BE2C (cell line): ENCODE data around the gene OR1F1.

Experiments used
- DNase-seq: peaks from one replicate; pipeline ENCODE4 v3.0.0-alpha.2; 2020
- H3K27me3 ChIP-seq: fragments of 250-450 bp; sonication (Bioruptor Pico); 2 replicates; pipeline ENCODE4 v1.5.1; 2020; ENCODE audit warnings: mild to moderate bottlenecking
- H3K36me3 ChIP-seq: fragments of 250-450 bp; sonication (Bioruptor Pico); 2 replicates; pipeline ENCODE4 v1.5.1; 2020; ENCODE audit warnings: mild to moderate bottlenecking
- H3K4me1 ChIP-seq: fragments of 250-450 bp; sonication (Bioruptor Pico); 2 replicates; pipeline ENCODE4 v1.5.1; 2020
- H3K4me3 ChIP-seq: 2 replicates; pipeline ENCODE4 v1.5.1; 2011; ENCODE audit warnings: low read depth, low read length
- H3K9me3 ChIP-seq: fragments of 250-450 bp; sonication (Bioruptor Pico); 2 replicates; pipeline ENCODE4 v1.5.1; 2020
- CTCF ChIP-seq: IDR thresholded peaks from 2 replicates; pipeline ENCODE4 v1.5.1; 2012; ENCODE audit warnings: mild to moderate bottlenecking, low read depth, low read length

Gene OR1F1

DNA sequence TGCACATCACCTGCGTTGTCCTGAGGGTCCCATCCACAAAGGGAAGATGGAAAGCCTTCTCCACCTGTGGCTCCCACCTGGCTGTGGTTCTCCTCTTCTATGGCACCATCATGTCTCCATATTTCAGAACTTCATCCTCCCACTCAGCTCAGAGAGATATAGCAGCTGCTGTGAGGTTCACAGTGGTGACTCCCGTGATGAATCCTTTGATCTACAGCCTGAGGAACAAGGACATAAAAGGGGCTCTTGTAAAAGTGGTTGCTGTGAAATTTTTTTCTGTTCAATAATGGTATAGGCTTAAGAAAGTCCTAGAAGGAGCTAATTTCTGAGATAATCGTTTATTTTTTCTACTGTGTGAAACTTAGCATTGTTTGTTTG lies 28.2 kb downstream of the OR1F1 start:
- H3K4me1 ChIP-seq: no peaks in the 10 kb centered on the region
- H3K36me3 ChIP-seq: no peaks in the 10 kb centered on the region
- no peak overlapping the region for H3K4me3 ChIP-seq
- H3K9me3 ChIP-seq: no peaks in the 10 kb centered on the region
- no peak for TF ChIP-seq CTCF
- H3K27me3 ChIP-seq: peaks cover 37% of the 10 kb centered on the region
- no peak for DNase-seq

- peaks cover 18% of the 10 kb centered on the region for H3K36me3 ChIP-seq
- no peaks in the 10 kb centered on the region for H3K4me1 ChIP-seq
- no peak overlapping the region for H3K4me3 ChIP-seq
- no peak for DNase-seq
- no peak for TF ChIP-seq CTCF
- no peaks in the 10 kb centered on the region for H3K9me3 ChIP-seq
- peaks cover 23% of the 10 kb centered on the region for H3K27me3 ChIP-seq
Measured at GRCh38 chr16:3220839-3221238, 32.8 kb downstream of the OR1F1 start.

DNA sequence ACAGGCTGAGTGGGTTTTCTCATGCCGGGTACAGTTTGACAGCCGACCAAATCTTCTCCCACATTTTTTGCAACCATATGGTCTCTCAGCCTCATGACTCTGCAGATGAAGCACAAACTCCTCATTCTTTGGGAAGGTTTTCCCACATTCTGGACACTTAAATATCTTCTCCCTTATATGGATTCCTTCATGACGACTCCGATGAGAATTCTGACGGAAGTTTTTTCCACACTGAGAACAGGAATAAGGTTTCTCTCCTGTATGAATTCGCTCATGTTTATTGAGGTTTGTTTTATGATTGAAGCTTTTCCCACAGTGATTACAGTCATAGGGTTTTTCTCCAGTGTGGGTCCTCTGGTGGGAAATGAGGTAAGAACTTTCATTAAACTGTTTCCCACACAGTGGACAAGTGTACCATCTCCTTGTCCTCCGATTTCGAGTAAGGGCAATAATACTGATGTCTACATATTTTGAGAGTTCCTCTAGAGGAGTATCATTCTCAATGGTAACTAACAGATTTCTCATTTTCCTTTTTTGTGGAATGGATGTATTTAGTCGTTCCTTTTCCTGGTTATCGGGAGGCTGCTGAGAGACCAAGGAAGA lies 36.0 kb downstream of the OR1F1 start:
- peaks cover 34% of the 10 kb centered on the region for H3K36me3 ChIP-seq
- no peak overlapping the region for H3K4me3 ChIP-seq
- no peak for TF ChIP-seq CTCF
- DNase-seq: no peak
- no peaks in the 10 kb centered on the region for H3K4me1 ChIP-seq
- H3K27me3 ChIP-seq: no peaks in the 10 kb centered on the region
- H3K9me3 ChIP-seq: no peaks in the 10 kb centered on the region

GRCh38 chr16:3234543-3234856 lies 46.5 kb downstream of the OR1F1 start:
- Histone ChIP-seq H3K27me3 (peaks cover 13% of the 10 kb centered on the region), H3K9me3 (no peaks in the 10 kb centered on the region), H3K4me1 (no peaks in the 10 kb centered on the region), H3K36me3 (peaks cover 30% of the 10 kb centered on the region), H3K4me3 (peak overlapping the region; percentile 96)
- DNase-seq: no peak
- TF ChIP-seq CTCF: no peak

DNA sequence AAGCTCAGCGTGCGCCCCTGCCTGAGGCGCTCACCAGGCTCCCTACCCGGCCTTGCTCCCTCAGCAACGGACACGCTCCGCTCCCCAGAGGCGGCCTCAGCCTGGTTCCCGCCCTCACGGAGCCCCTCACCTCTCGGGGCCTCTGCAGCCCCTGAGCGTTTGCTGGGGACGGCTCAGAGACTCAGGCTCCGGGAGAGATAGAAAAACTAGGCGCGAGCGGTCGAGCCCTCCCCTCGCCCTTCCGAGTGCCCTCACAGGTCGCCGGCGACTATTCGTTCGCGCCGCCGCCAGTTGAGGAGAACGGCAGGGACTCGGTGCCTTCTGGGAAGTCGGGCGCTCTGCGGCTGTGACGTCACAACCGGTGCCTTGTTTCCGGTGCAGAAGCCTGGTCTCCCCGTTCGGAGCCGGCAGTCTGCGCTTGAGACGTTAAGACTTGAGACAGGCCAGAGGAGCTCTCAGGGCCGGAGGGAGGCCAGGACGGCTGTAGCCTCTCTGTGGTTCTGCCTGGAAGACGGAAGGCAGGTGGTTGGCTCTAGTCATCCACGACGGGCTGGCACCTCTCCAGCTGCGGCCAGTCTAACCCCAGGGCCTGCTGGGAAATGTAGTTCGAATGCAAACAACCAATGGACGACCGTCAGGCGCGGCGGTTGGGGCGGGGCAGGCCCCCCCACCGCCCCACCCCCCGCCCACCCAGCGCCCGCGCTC lies 47.0 kb downstream of the OR1F1 start, which contains the start of gene ZNF200:
TSS of gene ZNF200 (minus strand) at position 302 of the 705 bp plus-strand sequence. CDS start 1,403 bp downstream, outside the sequence.
- DNase-seq: peak; percentile 95
- no peaks in the 10 kb centered on the region for H3K4me1 ChIP-seq

More for the DNA sequence above, 47.0 kb downstream of the OR1F1 start, which contains the start of gene ZNF200:
- Histone ChIP-seq H3K9me3 (no peaks in the 10 kb centered on the region), H3K36me3 (peaks cover 25% of the 10 kb centered on the region), H3K4me3 (peak within 1 kb of the TSS; percentile 96), H3K27me3 (peaks cover 18% of the 10 kb centered on the region)
- no peak for TF ChIP-seq CTCF
